Activated naive CD4-positive, alpha-beta T cell treated with anti-CD3 and anti-CD28 coated beads for 36 hours (primary cell): ENCODE results near the gene ZNF638. TPM values are rescaled to one million over a fixed set of nuclear protein-coding genes. Genes with fewer than 3 reads are reported as not detected.
A peak's percentile ranks its signal among the peaks of the same experiment; 100 is the strongest.

Experiments used
- CTCF ChIA-PET: fragments of 350-600 bp; sonication (Branson Sonifier 250); formaldehyde crosslinking; loops from one replicate; lab custom pipeline; 2021; ENCODE audit warnings: antibody characterized with exemption; lab: Charles Lee
- DNase-seq: peaks from one replicate; pipeline ENCODE4 v3.0.0-alpha.2; 2020
- H3K27ac Mint-ChIP-seq: one replicate; pipeline ENCODE4 v1.8.0; 2021; ENCODE audit warnings: mild to moderate bottlenecking, mixed read lengths
- H3K27me3 Mint-ChIP-seq: one replicate; pipeline ENCODE4 v1.8.0; 2021; ENCODE audit warnings: low read depth, mixed read lengths
- H3K36me3 Mint-ChIP-seq: one replicate; pipeline ENCODE4 v1.8.0; 2021; ENCODE audit warnings: low read depth, mixed read lengths
- H3K4me1 Mint-ChIP-seq: one replicate; pipeline ENCODE4 v1.8.0; 2021; ENCODE audit warnings: low read depth, mixed read lengths
- H3K4me3 Mint-ChIP-seq: one replicate; pipeline ENCODE4 v1.8.0; 2021; ENCODE audit warnings: mild to moderate bottlenecking, moderate library complexity, mixed read lengths
- H3K9me3 Mint-ChIP-seq: one replicate; pipeline ENCODE4 v1.8.0; 2021; ENCODE audit warnings: mixed read lengths
- intact Hi-C: fragments of 100-400 bp; cut with micrococcal nuclease; formaldehyde crosslinking; loops from one replicate; pipeline ENCODE4 v1.15.1; 2023
- total RNA-seq, 2 experiments: library from RNA; stranded (reverse); gene quantifications; one replicate each; pipeline ENCODE4 v1.2.3, GENCODE V29; 2021

ZNF638 gene
- total RNA-seq, 2 experiments from 2014 or later = 79.8 to 84.0 TPM

DNA sequence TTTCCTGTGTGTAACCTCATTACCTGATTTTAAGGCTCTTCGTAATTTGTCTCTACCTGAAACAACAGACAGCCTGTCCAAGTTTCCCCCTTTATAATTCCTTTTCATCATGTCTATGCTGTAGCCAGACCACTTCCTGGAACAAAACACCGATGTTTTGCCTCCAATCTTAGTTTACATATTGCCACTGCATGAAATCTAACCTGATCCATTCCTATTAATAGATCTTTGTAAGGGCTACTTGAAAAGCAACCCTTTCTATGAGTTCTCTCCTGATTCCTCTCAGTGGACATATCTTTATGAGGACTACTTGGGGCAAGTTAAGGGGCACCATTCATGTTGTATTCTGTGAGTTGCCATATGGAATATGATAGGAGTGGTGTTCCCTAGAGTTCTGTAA lies 30.9 kb downstream of the ZNF638 start:
- DNase-seq = no peak
- CTCF ChIA-PET = interaction anchor here (0.6 kb wide), 1 partner anchor 31 kb away, joined by 3 read pairs; the partner anchor contains the start of gene ZNF638
- Mint-ChIP-seq H3K9me3 (no peaks in the 10 kb centered on the region), H3K4me1 (peaks cover 36% of the 10 kb centered on the region), H3K27ac (no peak overlapping the region), H3K4me3 (no peak overlapping the region), H3K36me3 (peaks cover 29% of the 10 kb centered on the region), H3K27me3 (no peaks in the 10 kb centered on the region)
- intact Hi-C loops = loop anchor here (1.0 kb wide), 1 partner anchor 25 kb away; no protein-coding TSS in a partner anchor

DNA sequence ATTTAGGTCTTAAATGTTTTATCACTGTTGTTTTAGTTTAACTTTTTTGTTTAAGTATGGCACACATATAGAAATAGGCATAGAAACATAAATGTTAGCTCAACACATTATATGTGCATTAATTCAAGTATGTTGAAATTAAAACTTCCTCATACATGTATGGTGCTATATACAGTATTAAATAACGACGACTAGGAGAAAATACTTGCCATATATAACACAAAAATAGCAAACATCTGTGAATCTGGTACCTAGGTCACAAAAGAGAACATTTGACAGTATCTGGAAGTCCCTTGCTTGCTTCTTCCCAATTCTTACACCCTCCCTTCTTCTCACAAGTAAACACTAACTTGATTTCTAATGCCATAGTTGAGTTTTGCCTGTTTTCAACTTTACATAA lies 38.4 kb downstream of the ZNF638 start:
- Mint-ChIP-seq H3K4me1 (peaks cover 3% of the 10 kb centered on the region), H3K9me3 (no peaks in the 10 kb centered on the region), H3K4me3 (no peak overlapping the region), H3K27ac (no peak overlapping the region), H3K27me3 (no peaks in the 10 kb centered on the region), H3K36me3 (peaks cover 30% of the 10 kb centered on the region)
- intact Hi-C loops = no loop called here
- no peak for DNase-seq
- CTCF ChIA-PET = no interaction called here

DNA sequence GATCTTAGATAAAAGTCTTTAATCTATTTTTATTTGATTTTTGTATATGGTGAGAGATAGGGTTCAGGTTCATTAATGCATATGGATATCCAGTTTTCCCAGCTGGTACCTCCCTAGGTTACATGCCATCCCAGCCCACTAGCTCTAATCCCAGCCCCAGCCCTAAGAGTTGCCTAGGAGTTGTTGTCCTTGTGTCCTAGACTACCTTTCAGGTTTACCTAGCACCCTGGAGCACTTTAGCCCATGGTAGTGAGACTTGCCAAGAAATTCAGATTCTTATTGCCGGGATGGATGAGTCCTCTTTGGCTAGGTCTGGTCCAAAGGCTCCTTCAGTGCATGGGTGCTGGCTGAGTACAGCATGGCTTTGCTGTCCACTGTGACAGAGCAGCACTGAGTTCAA lies 40.5 kb downstream of the ZNF638 start:
- Mint-ChIP-seq H3K27me3 (no peaks in the 10 kb centered on the region), H3K9me3 (no peaks in the 10 kb centered on the region), H3K4me3 (no peak overlapping the region), H3K27ac (no peak overlapping the region), H3K4me1 (peaks cover 3% of the 10 kb centered on the region), H3K36me3 (peaks cover 29% of the 10 kb centered on the region)
- no peak for DNase-seq
- CTCF ChIA-PET = no interaction called here
- intact Hi-C loops = no loop called here

DNA sequence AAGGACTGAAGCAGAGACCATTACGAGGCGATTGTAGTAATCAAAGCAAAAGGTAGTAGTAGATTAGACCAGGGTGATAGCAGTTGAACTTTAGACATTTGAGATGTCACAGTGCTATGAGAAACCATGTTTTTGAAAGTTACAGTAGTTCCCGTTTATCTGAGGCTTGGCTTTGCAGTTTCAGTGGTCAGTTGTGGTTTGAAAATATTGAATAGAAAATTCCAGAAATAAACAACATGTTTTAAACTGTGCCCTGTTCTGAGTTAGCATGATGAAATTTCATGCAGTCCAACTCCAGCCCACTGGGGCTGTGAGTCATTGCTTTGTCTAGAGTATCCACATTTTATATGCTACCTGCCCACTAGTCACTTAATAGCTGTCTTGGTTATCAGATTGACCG lies 47.5 kb downstream of the ZNF638 start:
- Mint-ChIP-seq H3K4me1 (no peaks in the 10 kb centered on the region), H3K9me3 (no peaks in the 10 kb centered on the region), H3K27me3 (no peaks in the 10 kb centered on the region), H3K36me3 (peaks cover 29% of the 10 kb centered on the region), H3K27ac (peak overlapping the region; percentile 59), H3K4me3 (no peak overlapping the region)
- CTCF ChIA-PET = no interaction called here
- intact Hi-C loops = no loop called here
- DNase-seq = no peak

DNA sequence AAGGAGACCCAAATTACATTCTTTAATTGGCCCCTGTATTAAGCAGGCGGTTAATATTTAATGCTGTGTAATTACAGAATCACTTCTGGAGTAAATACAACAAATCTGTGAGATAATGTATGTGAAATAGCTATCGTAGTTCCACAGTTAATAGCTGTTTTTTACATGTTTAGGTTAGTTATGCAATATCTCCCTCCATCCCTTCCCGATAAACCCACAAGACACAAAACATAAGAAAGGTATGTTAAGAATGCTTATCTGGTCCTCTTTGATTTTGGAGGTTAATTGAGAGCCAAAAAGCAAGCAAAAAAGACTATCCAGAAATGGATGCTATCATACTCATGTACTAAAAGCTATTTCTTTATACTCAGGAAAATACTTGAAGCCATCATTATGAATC lies 49.1 kb downstream of the ZNF638 start:
- H3K27ac Mint-ChIP-seq = no peak overlapping the region
- no peak overlapping the region for H3K4me3 Mint-ChIP-seq
- DNase-seq = no peak
- H3K27me3 Mint-ChIP-seq = no peaks in the 10 kb centered on the region
- no peaks in the 10 kb centered on the region for H3K4me1 Mint-ChIP-seq
- peaks cover 33% of the 10 kb centered on the region for H3K36me3 Mint-ChIP-seq
- intact Hi-C loops = no loop called here
- CTCF ChIA-PET = interaction anchor here (0.7 to 1.5 kb wide), 2 partner anchors 12 to 16 kb away, joined by 5 read pairs; no protein-coding TSS in a partner anchor
- no peaks in the 10 kb centered on the region for H3K9me3 Mint-ChIP-seq

DNA sequence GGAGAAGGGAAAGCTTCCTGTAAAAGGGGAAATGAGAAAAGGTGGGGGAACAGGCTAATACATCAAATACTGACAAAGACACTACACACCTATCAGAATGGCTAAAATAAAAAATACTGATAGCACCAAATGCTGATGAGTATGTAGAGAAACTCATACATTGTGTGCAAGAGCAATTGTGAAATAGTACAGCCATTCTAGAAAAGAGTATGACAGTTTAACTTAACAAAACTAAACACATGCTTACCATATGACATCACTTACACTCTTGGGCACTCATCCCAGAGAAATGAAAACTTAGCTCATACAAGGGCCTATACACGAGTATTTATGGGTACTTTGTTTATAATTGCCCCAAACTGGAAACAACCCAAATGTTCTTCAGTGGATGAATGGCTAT lies 53.4 kb downstream of the ZNF638 start:
- Mint-ChIP-seq H3K9me3 (no peaks in the 10 kb centered on the region), H3K4me3 (no peak overlapping the region), H3K27me3 (no peaks in the 10 kb centered on the region), H3K4me1 (no peaks in the 10 kb centered on the region), H3K36me3 (peaks cover 54% of the 10 kb centered on the region), H3K27ac (no peak overlapping the region)
- CTCF ChIA-PET = interaction anchor here (1.5 kb wide), 1 partner anchor 85 kb away, joined by 3 read pairs; no protein-coding TSS in a partner anchor
- DNase-seq = no peak
- intact Hi-C loops = no loop called here

DNA sequence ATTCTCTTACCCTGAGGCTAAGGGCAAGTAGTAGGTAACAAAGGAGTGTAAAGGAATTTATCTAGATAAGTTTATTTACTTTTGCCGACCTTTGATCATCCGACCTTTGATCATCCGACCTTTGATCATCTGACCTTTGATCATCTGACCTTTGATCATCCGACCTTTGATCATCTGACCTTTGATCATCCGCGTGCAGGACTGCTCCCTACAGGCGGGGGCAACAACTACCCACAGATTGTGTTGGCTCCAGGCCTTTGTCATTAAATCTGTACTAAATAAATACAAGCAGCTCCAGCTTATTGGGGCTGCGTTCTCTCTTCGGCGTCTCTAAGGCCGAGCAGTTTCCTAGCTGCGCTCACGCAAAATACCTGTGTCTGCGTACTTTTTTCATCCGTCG lies 56.6 kb downstream of the ZNF638 start:
- intact Hi-C loops = no loop called here
- Mint-ChIP-seq H3K27me3 (no peaks in the 10 kb centered on the region), H3K4me1 (no peaks in the 10 kb centered on the region), H3K27ac (no peak overlapping the region), H3K9me3 (no peaks in the 10 kb centered on the region), H3K4me3 (no peak overlapping the region), H3K36me3 (peaks cover 59% of the 10 kb centered on the region)
- CTCF ChIA-PET = interaction anchor here (0.7 kb wide), 1 partner anchor 427 kb away, joined by 3 read pairs; no protein-coding TSS in a partner anchor
- DNase-seq = no peak

DNA sequence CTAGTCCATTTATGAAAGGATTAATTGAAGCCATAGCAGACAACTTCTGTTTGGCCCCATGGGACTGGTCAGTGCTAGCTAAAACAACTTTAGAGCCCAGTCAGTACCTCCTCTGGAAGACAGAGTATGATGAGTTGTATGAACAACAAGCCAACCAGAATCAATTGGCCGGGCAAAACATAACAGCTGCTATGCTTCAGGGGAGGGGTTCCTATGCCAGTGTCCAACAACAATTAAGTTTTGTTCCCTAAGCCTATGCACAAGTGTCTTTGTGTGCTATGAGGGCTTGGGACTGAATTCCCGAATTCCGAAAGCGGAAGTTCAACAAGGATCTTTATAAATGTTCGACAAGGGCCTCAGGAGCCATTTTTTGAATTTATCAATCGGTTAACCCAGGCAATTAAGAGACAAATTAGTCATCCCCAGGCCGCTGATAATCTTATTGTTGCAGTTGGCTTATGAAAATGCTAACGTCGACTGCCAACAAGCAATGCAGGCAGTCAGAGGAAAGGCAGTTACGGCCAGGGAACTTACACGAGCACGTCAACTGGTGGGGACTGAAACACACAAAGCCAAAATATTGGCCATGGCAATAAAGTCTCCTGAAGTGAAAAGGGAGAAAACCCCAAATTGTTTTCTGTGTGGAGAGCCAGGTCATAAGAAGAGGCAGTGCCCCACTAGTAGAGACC lies 57.9 kb downstream of the ZNF638 start:
- CTCF ChIA-PET = no interaction called here
- intact Hi-C loops = no loop called here
- no peaks in the 10 kb centered on the region for H3K9me3 Mint-ChIP-seq

DNA sequence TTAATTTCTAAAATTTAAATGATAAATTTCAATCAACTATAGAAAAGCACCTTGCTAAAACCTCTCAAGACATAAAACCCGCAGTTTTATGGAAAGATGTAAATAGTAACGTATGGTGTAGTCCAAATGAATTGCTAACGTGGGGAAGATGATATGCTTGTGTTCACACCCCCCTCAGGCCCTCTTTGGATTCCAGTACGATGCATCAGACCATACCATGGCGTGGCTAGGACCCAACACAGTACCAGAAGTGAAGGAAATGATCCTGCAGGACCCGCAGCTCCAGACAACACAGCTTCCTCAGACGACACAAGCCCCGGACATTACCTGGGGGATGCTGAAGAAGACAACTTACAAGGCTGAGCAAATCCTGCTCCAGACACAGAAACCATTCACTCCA lies 61.6 kb downstream of the ZNF638 start:
- no peak overlapping the region for H3K4me3 Mint-ChIP-seq
- CTCF ChIA-PET = interaction anchor here (1.1 kb wide), 1 partner anchor 12 kb away, joined by 5 read pairs; no protein-coding TSS in a partner anchor
- H3K4me1 Mint-ChIP-seq = no peaks in the 10 kb centered on the region

More for the DNA sequence above, 57.9 kb downstream of the ZNF638 start:
- no peak for DNase-seq
- Mint-ChIP-seq H3K36me3 (peaks cover 56% of the 10 kb centered on the region), H3K27me3 (no peaks in the 10 kb centered on the region), H3K27ac (no peak overlapping the region), H3K4me3 (no peak overlapping the region), H3K4me1 (no peaks in the 10 kb centered on the region)

DNA sequence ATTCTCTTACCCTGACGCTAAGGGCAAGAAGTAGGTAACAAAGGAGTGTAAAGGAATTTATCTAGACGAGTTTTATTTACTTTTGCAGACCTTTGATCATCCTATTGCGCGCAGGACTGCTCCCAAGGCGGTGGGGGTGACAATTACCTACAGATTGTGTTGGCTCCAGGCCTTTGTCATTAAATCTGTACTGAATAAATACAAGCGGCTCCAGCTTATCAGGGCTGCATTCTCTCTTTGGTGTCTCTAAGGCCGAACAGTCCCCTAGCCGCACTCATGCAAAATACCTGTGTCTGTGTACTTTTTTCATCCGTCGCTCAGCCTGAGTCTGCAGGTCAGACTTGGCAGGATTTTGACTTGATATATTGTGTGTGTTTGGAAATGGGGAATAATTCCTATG lies 63.9 kb downstream of the ZNF638 start:
- Mint-ChIP-seq H3K27ac (no peak overlapping the region), H3K27me3 (no peaks in the 10 kb centered on the region), H3K4me1 (no peaks in the 10 kb centered on the region), H3K4me3 (no peak overlapping the region), H3K36me3 (peaks cover 40% of the 10 kb centered on the region), H3K9me3 (no peaks in the 10 kb centered on the region)
- CTCF ChIA-PET = no interaction called here
- intact Hi-C loops = no loop called here
- DNase-seq = no peak

More for the DNA sequence above, 61.6 kb downstream of the ZNF638 start:
- DNase-seq = no peak
- H3K27me3 Mint-ChIP-seq = no peaks in the 10 kb centered on the region
- no peak overlapping the region for H3K27ac Mint-ChIP-seq
- H3K36me3 Mint-ChIP-seq = peaks cover 52% of the 10 kb centered on the region
- no peaks in the 10 kb centered on the region for H3K9me3 Mint-ChIP-seq
- intact Hi-C loops = no loop called here

DNA sequence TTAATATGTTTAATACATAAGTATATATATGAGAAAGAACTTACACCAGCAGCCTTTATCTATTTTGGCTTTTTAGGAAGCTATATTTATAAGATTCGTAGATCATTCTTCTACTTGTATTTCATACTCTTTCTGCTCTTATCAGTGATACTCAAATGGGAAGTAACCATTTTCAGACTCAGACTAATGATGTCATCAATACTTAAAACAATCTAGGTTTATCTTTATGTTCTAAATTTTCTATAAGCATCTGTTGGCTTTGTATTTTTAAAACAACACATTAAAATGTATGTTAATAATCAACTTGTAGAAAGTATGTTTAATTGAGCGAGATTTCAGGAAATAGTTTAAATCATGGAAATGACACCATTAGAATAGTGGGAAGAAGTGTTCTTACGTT lies 70.8 kb downstream of the ZNF638 start:
- intact Hi-C loops = no loop called here
- DNase-seq = no peak
- CTCF ChIA-PET = no interaction called here
- Mint-ChIP-seq H3K36me3 (peaks cover 45% of the 10 kb centered on the region), H3K4me1 (peaks cover 4% of the 10 kb centered on the region), H3K4me3 (no peak overlapping the region), H3K27ac (no peak overlapping the region), H3K9me3 (no peaks in the 10 kb centered on the region), H3K27me3 (no peaks in the 10 kb centered on the region)

DNA sequence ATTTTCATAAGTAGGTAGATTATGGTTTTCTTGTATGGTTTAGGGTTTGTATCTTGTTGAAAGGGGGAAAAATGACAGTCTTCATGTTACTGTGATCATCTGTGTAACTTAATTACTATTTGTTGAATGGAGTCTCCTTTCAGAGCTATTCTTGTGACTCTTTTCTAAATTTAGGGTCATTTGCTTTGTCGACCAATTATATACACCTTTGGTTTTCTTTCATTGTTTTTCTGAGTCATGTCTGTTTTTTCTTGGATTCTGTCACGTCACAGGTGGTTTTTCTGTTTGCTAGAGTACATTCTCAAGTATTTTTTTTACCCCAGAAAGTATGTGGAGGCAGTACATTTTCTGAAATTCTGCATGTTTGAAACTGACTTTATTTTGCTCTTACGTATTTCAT lies 78.0 kb downstream of the ZNF638 start:
- Mint-ChIP-seq H3K4me3 (no peak overlapping the region), H3K36me3 (peaks cover 39% of the 10 kb centered on the region), H3K9me3 (peaks cover 2% of the 10 kb centered on the region), H3K4me1 (peaks cover 4% of the 10 kb centered on the region), H3K27me3 (no peaks in the 10 kb centered on the region), H3K27ac (no peak overlapping the region)
- DNase-seq = no peak
- CTCF ChIA-PET = interaction anchor here (0.7 to 1.0 kb wide), 3 partner anchors 20 to 110 kb away, joined by 3 to 5 read pairs (median 3); no protein-coding TSS in a partner anchor
- intact Hi-C loops = no loop called here

DNA sequence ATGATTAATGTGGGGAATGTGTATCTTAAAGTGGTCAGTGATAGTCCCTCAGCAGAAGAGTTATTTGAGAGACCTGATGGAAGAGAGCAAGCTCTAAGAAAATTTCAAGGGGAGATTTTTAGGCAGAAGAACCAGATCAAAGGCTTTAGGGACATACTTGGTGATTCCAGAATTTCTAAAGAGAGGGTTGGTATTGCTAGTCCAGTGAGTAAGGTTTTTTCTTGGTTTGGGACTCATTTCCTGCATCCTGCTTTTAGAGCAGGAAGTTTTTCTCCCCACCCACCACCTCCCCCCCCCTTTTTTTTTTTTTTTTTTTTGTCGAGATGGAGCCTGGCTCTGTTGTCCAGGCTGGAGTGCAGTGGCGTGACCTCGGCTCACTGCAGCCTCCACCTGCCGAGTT lies 79.1 kb downstream of the ZNF638 start:
- H3K4me1 Mint-ChIP-seq = peaks cover 4% of the 10 kb centered on the region
- DNase-seq = no peak
- H3K36me3 Mint-ChIP-seq = peaks cover 35% of the 10 kb centered on the region
- no peak overlapping the region for H3K4me3 Mint-ChIP-seq
- H3K27ac Mint-ChIP-seq = no peak overlapping the region
- intact Hi-C loops = no loop called here
- peaks cover 2% of the 10 kb centered on the region for H3K9me3 Mint-ChIP-seq
- CTCF ChIA-PET = no interaction called here
- H3K27me3 Mint-ChIP-seq = no peaks in the 10 kb centered on the region
